ENCODE data around the gene MAGI2.

DNA sequence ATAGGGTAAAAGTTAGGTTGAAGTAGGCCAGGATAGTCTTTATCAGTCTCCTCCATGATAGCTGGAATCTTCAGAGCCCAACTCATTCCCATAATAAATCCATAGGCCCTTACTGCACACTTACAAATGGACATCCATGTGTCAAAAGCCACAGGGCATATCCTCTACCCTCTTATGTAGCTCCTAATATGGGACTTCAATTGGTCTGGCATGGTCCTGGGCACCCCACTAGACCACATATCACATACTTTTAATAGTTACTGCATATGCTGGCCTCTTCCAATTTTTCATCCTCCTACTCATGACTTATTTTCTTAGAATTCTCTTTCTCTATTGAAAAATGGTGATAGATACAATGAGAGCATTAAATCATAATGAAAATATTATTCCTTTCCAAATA is 169.3 kb downstream of the MAGI2 start:
- TF ChIP-seq EZH2 (conservative IDR thresholded peaks at IDR 0.05; ENCODE audit: low read depth, low read length) (no peak), ATF3 (CRISPR knock-in tag; IDR thresholded peaks at IDR 0.05) (no peak), MYC (CRISPR knock-in tag; IDR thresholded peaks at IDR 0.05; ENCODE audit: borderline replicate concordance) (no peak), EP300 (IDR thresholded peaks at IDR 0.05; ENCODE audit: low read depth in 2 of 2, low read length in 2 of 2) (no peak), EP300 (CRISPR knock-in tag; IDR thresholded peaks at IDR 0.05; ENCODE audit: borderline replicate concordance) (no peak), ZNF138 (CRISPR knock-in tag; IDR thresholded peaks at IDR 0.05; ENCODE audit: low read depth) (no peak), KDM1A (CRISPR knock-in tag; IDR thresholded peaks at IDR 0.05) (no peak), BHLHE40 (IDR thresholded peaks at IDR 0.05; ENCODE audit: low read length) (no peak), RFX1 (IDR thresholded peaks at IDR 0.05) (no peak), BCLAF1 (IDR thresholded peaks at IDR 0.05) (no peak)
- TF ChIP-seq, protein P1, sequence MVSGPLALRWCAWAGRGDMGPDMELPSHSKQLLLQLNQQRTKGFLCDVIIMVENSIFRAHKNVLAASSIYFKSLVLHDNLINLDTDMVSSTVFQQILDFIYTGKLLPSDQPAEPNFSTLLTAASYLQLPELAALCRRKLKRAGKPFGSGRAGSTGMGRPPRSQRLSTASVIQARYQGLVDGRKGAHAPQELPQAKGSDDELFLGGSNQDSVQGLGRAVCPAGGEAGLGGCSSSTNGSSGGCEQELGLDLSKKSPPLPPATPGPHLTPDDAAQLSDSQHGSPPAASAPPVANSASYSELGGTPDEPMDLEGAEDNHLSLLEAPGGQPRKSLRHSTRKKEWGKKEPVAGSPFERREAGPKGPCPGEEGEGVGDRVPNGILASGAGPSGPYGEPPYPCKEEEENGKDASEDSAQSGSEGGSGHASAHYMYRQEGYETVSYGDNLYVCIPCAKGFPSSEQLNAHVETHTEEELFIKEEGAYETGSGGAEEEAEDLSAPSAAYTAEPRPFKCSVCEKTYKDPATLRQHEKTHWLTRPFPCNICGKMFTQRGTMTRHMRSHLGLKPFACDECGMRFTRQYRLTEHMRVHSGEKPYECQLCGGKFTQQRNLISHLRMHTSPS (CRISPR knock-in tag; IDR thresholded peaks at IDR 0.05; ENCODE audit: low read depth), result no peak
- TF ChIP-seq, protein P2, sequence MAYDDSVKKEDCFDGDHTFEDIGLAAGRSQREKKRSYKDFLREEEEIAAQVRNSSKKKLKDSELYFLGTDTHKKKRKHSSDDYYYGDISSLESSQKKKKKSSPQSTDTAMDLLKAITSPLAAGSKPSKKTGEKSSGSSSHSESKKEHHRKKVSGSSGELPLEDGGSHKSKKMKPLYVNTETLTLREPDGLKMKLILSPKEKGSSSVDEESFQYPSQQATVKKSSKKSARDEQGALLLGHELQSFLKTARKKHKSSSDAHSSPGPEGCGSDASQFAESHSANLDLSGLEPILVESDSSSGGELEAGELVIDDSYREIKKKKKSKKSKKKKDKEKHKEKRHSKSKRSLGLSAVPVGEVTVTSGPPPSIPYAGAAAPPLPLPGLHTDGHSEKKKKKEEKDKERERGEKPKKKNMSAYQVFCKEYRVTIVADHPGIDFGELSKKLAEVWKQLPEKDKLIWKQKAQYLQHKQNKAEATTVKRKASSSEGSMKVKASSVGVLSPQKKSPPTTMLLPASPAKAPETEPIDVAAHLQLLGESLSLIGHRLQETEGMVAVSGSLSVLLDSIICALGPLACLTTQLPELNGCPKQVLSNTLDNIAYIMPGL (CRISPR knock-in tag; IDR thresholded peaks at IDR 0.05; ENCODE audit: borderline replicate concordance in 1 of 2, low read depth in 1 of 2), result no peak
